ENCODE results near the gene RRP8.

RRP8 gene

GRCh38 chr11:6565988-6566703 is 37.3 kb downstream of the RRP8 start:
- DNase-seq: no peak

GRCh38 chr11:6565325-6565724 is 38.1 kb downstream of the RRP8 start:
- DNase-seq: no peak

GRCh38 chr11:6563667-6564066 is 39.7 kb downstream of the RRP8 start:
- DNase-seq: no peak

- no peak for DNase-seq
Measured at GRCh38 chr11:6563121-6563619, 40.2 kb downstream of the RRP8 start.

GRCh38 chr11:6561288-6561687 is 42.1 kb downstream of the RRP8 start:
- DNase-seq: no peak

GRCh38 chr11:6559369-6559768 is 44.0 kb downstream of the RRP8 start:
- no peak for DNase-seq

- no peak for DNase-seq
Measured at GRCh38 chr11:6557761-6558674, 45.4 kb downstream of the RRP8 start.

GRCh38 chr11:6557063-6557462 is 46.4 kb downstream of the RRP8 start:
- no peak for DNase-seq

GRCh38 chr11:6556139-6556949 is 47.1 kb downstream of the RRP8 start:
- no peak for DNase-seq

GRCh38 chr11:6554828-6555706 is 48.3 kb downstream of the RRP8 start:
- DNase-seq: no peak

- no peak for DNase-seq
Measured at GRCh38 chr11:6553634-6554033, 49.8 kb downstream of the RRP8 start.

- no peak for DNase-seq
Measured at GRCh38 chr11:6548641-6549040, 54.8 kb downstream of the RRP8 start.

GRCh38 chr11:6548121-6548520 is 55.3 kb downstream of the RRP8 start:
- DNase-seq: no peak

- no peak for DNase-seq
Measured at GRCh38 chr11:6547177-6547576, 56.2 kb downstream of the RRP8 start.

- no peak for DNase-seq
Measured at GRCh38 chr11:6546735-6547134, 56.7 kb downstream of the RRP8 start.

- DNase-seq: no peak
Measured at GRCh38 chr11:6545917-6546605, 57.4 kb downstream of the RRP8 start.

Data from stimulated activated naive CD4-positive, alpha-beta T cell treated with Interleukin-2 at 50 U/mL for 16 hours (primary cell).